LHCN-M2 (cell line): Measurements from ENCODE around the gene MRPL49. TPM values are rescaled to one million over a fixed set of nuclear protein-coding genes. Genes with fewer than 3 reads are reported as not detected.
"Not testable (repeated sequence)": the region's sequence is repeated elsewhere in the genome, so short reads cannot be mapped to it uniquely, and the experiment has no call there.

Experiments used
- DNase-seq: peaks from one replicate; pipeline ENCODE4 v3.0.0-alpha.2; 2012; ENCODE audit warnings: low read depth
- total RNA-seq: library from RNA; depleted of rRNA; stranded (reverse); fragments of >200 nt; gene quantifications from 2 replicates; pipeline ENCODE4 v1.2.3, GENCODE V29; 2014; rRNA removed

Gene MRPL49
- total RNA-seq, 1 experiment from 2014 or later = 68.3 TPM

DNA sequence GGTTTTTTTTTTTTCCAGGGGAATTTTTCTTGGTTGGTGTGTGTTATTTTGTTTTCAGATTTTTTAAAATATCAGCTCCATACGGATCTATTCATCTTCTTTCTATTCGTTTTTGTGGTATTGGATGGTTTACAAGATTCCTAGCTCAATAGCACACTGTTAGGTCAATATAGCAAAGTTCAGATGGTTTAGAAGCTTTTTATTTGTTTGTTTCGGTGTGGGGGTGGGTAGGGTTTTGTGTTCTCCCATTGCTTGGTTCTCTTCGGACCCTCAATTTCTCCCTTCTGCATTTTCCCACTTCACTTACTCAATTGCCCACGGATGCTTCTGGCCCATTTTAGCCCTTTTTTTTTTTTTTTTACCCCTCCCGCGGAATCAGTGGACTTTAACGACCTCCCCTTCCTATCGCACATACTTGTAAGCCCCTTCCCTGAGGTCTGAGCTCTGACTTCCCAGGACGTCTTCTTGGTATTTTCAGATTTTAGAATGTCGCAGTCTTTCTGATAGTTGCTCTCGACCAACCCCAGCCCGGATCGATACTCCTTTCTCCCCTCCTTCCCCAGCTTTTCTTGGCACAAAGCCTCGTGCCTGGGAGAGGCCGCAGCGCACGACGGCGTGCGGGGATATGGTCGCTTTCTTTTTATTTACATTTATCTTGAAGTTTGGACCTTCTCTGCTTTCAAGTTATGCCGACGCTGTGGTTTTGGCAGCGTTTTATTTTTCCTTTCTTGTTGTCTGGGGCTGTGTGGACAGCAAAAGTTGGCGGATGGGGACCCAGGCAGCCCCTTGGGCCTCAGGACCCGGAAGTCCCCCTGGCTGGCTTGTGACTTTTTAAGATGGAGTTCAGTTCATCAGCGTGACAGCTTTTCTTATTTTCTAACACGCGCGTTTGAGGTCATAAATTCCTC, 43.5 kb downstream of the MRPL49 start:
- DNase-seq = no peak

DNA sequence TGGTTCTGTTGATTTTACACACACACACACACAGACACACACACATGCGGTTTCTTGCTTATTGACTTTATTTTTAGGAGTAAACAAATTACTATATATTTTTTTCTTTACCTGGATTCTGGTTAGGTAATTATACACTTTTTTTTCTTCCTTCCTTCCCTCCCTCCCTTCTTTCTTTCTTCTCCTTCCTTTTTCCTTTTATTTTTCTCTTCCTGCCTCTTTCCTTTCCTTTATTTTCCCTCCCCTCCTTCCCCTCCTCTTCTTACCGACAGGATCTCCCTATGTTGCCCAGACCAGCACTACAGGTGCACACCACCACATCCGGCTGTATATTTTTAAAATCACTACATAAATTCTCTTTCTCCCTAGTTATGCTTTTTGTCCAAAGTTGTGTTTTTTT, 44.8 kb downstream of the MRPL49 start:
- DNase-seq = no peak

- DNase-seq = no peak
These were observed 45.5 kb downstream of the MRPL49 start for GRCh38 chr11:65167656-65168055.

DNA sequence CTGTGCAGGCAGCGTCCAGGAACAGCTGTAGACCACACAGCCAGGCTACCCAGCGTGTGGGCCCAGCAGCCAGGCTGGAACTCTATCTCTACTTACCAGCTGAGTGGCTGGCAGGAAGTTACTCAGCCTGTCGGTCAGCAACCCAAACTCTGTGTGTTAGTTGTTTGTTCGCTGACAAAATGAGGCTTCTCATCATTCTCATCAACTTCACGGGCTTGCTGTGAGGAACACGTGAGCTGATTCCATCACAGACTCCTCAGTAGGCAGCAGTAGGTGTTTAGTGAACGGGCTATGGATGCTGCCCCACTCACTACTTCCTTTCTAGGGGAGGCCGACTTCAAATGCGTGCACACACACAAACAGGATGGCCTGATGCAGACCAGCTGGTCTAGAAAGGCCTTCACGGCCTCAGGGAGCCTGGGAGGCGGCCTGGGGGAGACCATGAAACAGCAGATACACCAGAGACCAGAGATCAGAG, 47.1 kb downstream of the MRPL49 start:
- DNase-seq = peak; percentile 63

DNA sequence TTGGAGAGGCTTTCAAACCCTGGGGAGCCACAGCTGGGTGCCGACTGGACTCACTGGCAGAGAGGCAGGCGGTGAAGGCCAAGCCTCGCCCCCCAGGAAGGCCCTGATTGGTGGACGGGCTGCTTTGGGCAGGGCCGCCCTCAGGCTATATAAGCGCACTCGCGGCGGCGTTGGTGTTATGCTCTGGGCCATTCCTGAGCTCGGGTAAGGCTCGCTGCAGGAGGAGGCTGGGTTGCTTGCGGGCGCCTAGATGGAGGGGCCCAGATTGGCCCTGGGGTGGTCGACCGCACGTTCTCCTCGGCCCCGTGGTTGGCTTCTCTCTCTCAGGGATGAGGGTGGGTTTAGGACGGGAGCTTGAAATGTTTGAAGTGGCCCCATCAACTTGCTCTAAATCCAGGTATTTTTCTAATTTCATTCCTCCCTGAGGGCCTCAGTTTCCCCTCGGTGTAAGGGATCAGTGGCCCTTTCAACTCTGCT, 48.0 kb downstream of the MRPL49 start, which contains the start of gene SPDYC:
Gene SPDYC, plus strand, starts transcription at position 176 of the 477 bp plus-strand sequence. CDS start 1,125 bp downstream, outside the sequence.
- DNase-seq = no peak

GRCh38 chr11:65172600-65172999, 50.5 kb downstream of the MRPL49 start:
- DNase-seq = no peak

DNA sequence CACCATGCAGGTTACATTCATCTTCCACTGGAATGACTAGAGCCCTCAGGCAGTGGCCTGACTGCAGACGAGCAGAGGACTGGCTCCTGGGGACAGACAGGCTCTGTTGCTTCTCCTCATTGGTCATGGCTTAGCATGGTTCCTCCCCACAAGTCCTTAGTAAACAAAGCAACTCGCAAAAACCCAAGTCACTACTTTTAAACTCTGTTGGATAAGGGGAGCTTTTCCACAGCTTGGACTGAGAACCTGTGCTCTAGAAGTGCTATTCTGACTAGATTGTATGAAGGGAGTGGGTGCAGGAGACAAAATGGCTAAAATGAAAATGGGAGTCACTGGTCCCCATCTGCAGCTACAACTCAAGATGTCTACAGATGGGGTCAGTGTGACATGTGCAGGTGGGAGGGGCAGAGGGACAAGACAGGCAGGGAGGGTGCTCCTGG, 52.5 kb downstream of the MRPL49 start:
- not testable (repeated sequence) for DNase-seq

Other genes starting within 250 kb of the MRPL49 start
- 73.5 and 84.6 TPM in 2 replicates for gene EHD1, start 243.7 kb upstream of the MRPL49 start, total RNA-seq
- 17.7 and 22.9 TPM in 2 replicates for gene ATG2A, start 205.1 kb upstream of the MRPL49 start, total RNA-seq
- gene PPP2R5B, start 197.6 kb upstream of the MRPL49 start, total RNA-seq = 19.2 and 27.3 TPM in 2 replicates
- not detected in 2 replicates for gene GPHA2, start 186.4 kb upstream of the MRPL49 start, total RNA-seq
- gene MAJIN, start 150.2 kb upstream of the MRPL49 start, total RNA-seq = not detected in 2 replicates
- gene BATF2, start 125.3 kb upstream of the MRPL49 start, total RNA-seq = 0.19 and 0.40 TPM in 2 replicates
- gene ARL2, start 108.2 kb upstream of the MRPL49 start, total RNA-seq = 102 and 115 TPM in 2 replicates
- 15.2 and 16.0 TPM in 2 replicates for gene SNX15, start 94.9 kb upstream of the MRPL49 start, total RNA-seq
- 21.7 and 23.5 TPM in 2 replicates for gene SAC3D1, start 81.1 kb upstream of the MRPL49 start, total RNA-seq
- not detected in 2 replicates for gene NAALADL1, start 63.8 kb upstream of the MRPL49 start, total RNA-seq
- 48.0 and 62.1 TPM in 2 replicates for gene CDCA5, start 38.3 kb upstream of the MRPL49 start, total RNA-seq
- gene ZFPL1, start 38.1 kb upstream of the MRPL49 start, total RNA-seq = 55.7 and 59.9 TPM in 2 replicates
- gene VPS51, start 26.1 kb upstream of the MRPL49 start, total RNA-seq = 111 and 174 TPM in 2 replicates
- gene TM7SF2, start 10.4 kb upstream of the MRPL49 start, total RNA-seq = 0.96 and 3.3 TPM in 2 replicates
- gene ZNHIT2, start 4.6 kb upstream of the MRPL49 start, total RNA-seq = 13.7 and 20.9 TPM in 2 replicates
- 246 and 445 TPM in 2 replicates for gene FAU, start 187 bp upstream of the MRPL49 start, total RNA-seq
- 14.6 and 18.3 TPM in 2 replicates for gene SYVN1, start 12.2 kb downstream of the MRPL49 start, total RNA-seq
- not detected in 2 replicates for gene SPDYC, start 47.9 kb downstream of the MRPL49 start, total RNA-seq
- gene CAPN1, start 59.6 kb downstream of the MRPL49 start, total RNA-seq = 125 and 141 TPM in 2 replicates
- 30.0 and 33.4 TPM in 2 replicates for gene POLA2, start 139.6 kb downstream of the MRPL49 start, total RNA-seq
- 10.2 and 20.5 TPM in 2 replicates for gene CDC42EP2, start 192.5 kb downstream of the MRPL49 start, total RNA-seq
- 32.1 and 41.6 TPM in 2 replicates for gene DPF2, start 211.5 kb downstream of the MRPL49 start, total RNA-seq
- 0.26 and 0.29 TPM in 2 replicates for gene TIGD3, start 232.4 kb downstream of the MRPL49 start, total RNA-seq